ENCODE data around the gene DCTPP1. TPM values are rescaled to one million over a fixed set of nuclear protein-coding genes. Genes with fewer than 3 reads are reported as not detected.
"Not testable (repeated sequence)": the region's sequence is repeated elsewhere in the genome, so short reads cannot be mapped to it uniquely, and the experiment has no call there.

The DCTPP1 gene
- total RNA-seq, 4 donors from 2014 or later = 10.2 to 51.5 (median 28.7) TPM

- no peaks in the 10 kb centered on the region for H3K36me3 ChIP-seq
- H3K4me3 ChIP-seq = no peak overlapping the region
- peaks cover 0 to 6% of the 10 kb centered on the region in 2 donors for H3K27me3 ChIP-seq
- no peaks in the 10 kb centered on the region for H3K9me3 ChIP-seq
- no peak for DNase-seq
- H3K4me1 ChIP-seq = no peaks in the 10 kb centered on the region
- TF ChIP-seq POLR2A (IDR thresholded peaks at IDR 0.05) (no peak), CTCF (IDR thresholded peaks at IDR 0.05) (no peak)
- intact Hi-C loops (cut with DNase I; ENCODE audit: low total_unique reads) = no loop called here
- H3K27ac ChIP-seq = no peak overlapping the region
Measured at GRCh38 chr16:30470170-30470512, 40.3 kb upstream of the DCTPP1 start.

GRCh38 chr16:30464078-30464477, 34.2 kb upstream of the DCTPP1 start:
- Histone ChIP-seq H3K4me1 (no peaks in the 10 kb centered on the region), H3K27ac (no peak overlapping the region), H3K9me3 (no peaks in the 10 kb centered on the region), H3K36me3 (no peaks in the 10 kb centered on the region), H3K27me3 (no peaks in the 10 kb centered on the region), H3K4me3 (no peak overlapping the region)
- intact Hi-C loops (cut with DNase I; ENCODE audit: low total_unique reads) = no loop called here
- TF ChIP-seq CTCF (IDR thresholded peaks at IDR 0.05) (no peak), POLR2A (IDR thresholded peaks at IDR 0.05) (no peak)
- no peak for DNase-seq

GRCh38 chr16:30461426-30461825, 31.6 kb upstream of the DCTPP1 start:
- H3K27ac ChIP-seq; H3K4me1 ChIP-seq; DNase-seq; H3K36me3 ChIP-seq; H3K27me3 ChIP-seq; H3K9me3 ChIP-seq; H3K4me3 ChIP-seq; intact Hi-C loops (cut with DNase I; ENCODE audit: low total_unique reads): not testable (repeated sequence)

GRCh38 chr16:30459456-30459855, 29.6 kb upstream of the DCTPP1 start:
- no peak for DNase-seq
- intact Hi-C loops (cut with DNase I; ENCODE audit: low total_unique reads) = no loop called here
- no peaks in the 10 kb centered on the region for H3K4me1 ChIP-seq
- H3K27ac ChIP-seq = no peak overlapping the region
- H3K27me3 ChIP-seq = no peaks in the 10 kb centered on the region
- no peak for TF ChIP-seq POLR2A (IDR thresholded peaks at IDR 0.05)
- TF ChIP-seq CTCF (IDR thresholded peaks at IDR 0.05) = no peak
- H3K4me3 ChIP-seq = no peak overlapping the region
- H3K36me3 ChIP-seq = no peaks in the 10 kb centered on the region
- H3K9me3 ChIP-seq = no peaks in the 10 kb centered on the region

GRCh38 chr16:30458561-30459394, 28.9 kb upstream of the DCTPP1 start:
- intact Hi-C loops (cut with DNase I; ENCODE audit: low total_unique reads) = no loop called here
- H3K4me1 ChIP-seq = no peaks in the 10 kb centered on the region
- H3K36me3 ChIP-seq = no peaks in the 10 kb centered on the region
- no peaks in the 10 kb centered on the region for H3K27me3 ChIP-seq
- no peak overlapping the region for H3K4me3 ChIP-seq
- no peaks in the 10 kb centered on the region for H3K9me3 ChIP-seq
- no peak for DNase-seq
- TF ChIP-seq POLR2A (IDR thresholded peaks at IDR 0.05) (no peak), CTCF (IDR thresholded peaks at IDR 0.05) (no peak)
- H3K27ac ChIP-seq = no peak overlapping the region
